Stimulated activated memory B cell treated with anti-CD40 and anti-IgM and Interleukin-4, amounts not matched to agents 10 μg/mL and 1 μg/mL and 100 μg/mL, for 72 hours (primary cell): ENCODE results near the gene TMEM144.
"Not testable (repeated sequence)": the region's sequence is repeated elsewhere in the genome, so short reads cannot be mapped to it uniquely, and the experiment has no call there.

Experiments
- ATAC-seq: fragments of 150-1000 bp; cut with Tn5 transposase; 2 replicates; pipeline ENCODE4 v1.10.0; 2021
- H3K27ac Mint-ChIP-seq: one replicate; pipeline ENCODE4 v1.8.0; 2022; ENCODE audit warnings: mild to moderate bottlenecking, mixed read lengths
- H3K27me3 Mint-ChIP-seq: one replicate; pipeline ENCODE4 v1.8.0; 2022; ENCODE audit warnings: mixed read lengths
- H3K36me3 Mint-ChIP-seq: one replicate; pipeline ENCODE4 v1.8.0; 2022; ENCODE audit warnings: mixed read lengths
- H3K4me1 Mint-ChIP-seq: one replicate; pipeline ENCODE4 v1.8.0; 2022; ENCODE audit warnings: mixed read lengths
- H3K4me3 Mint-ChIP-seq: one replicate; pipeline ENCODE4 v1.8.0; 2022; ENCODE audit warnings: mild to moderate bottlenecking, moderate library complexity, mixed read lengths
- H3K9me3 Mint-ChIP-seq: one replicate; pipeline ENCODE4 v1.8.0; 2022; ENCODE audit warnings: mixed read lengths

Gene TMEM144

GRCh38 chr4:158243071-158243470 is 32.8 kb downstream of the TMEM144 start:
- Mint-ChIP-seq H3K36me3 (no peaks in the 10 kb centered on the region), H3K27me3 (no peaks in the 10 kb centered on the region), H3K9me3 (no peaks in the 10 kb centered on the region), H3K4me3 (no peak overlapping the region), H3K4me1 (no peaks in the 10 kb centered on the region), H3K27ac (no peak overlapping the region)
- ATAC-seq, result no peak

GRCh38 chr4:158250321-158250720 is 40.0 kb downstream of the TMEM144 start:
- peaks cover 7% of the 10 kb centered on the region for H3K4me1 Mint-ChIP-seq
- no peaks in the 10 kb centered on the region for H3K9me3 Mint-ChIP-seq
- no peaks in the 10 kb centered on the region for H3K36me3 Mint-ChIP-seq
- H3K4me3 Mint-ChIP-seq, result no peak overlapping the region
- H3K27me3 Mint-ChIP-seq, result no peaks in the 10 kb centered on the region
- no peak overlapping the region for H3K27ac Mint-ChIP-seq
- no peak for ATAC-seq

- Mint-ChIP-seq H3K27ac (no peak overlapping the region), H3K27me3 (no peaks in the 10 kb centered on the region), H3K4me3 (no peak overlapping the region), H3K9me3 (no peaks in the 10 kb centered on the region), H3K4me1 (peaks cover 7% of the 10 kb centered on the region), H3K36me3 (no peaks in the 10 kb centered on the region)
- peak; percentile 67 for ATAC-seq
Measured at GRCh38 chr4:158253350-158253980, 43.2 kb downstream of the TMEM144 start.

- no peaks in the 10 kb centered on the region for H3K9me3 Mint-ChIP-seq
- H3K4me1 Mint-ChIP-seq, result peaks cover 7% of the 10 kb centered on the region
- no peaks in the 10 kb centered on the region for H3K36me3 Mint-ChIP-seq
- no peak for ATAC-seq
- no peaks in the 10 kb centered on the region for H3K27me3 Mint-ChIP-seq
- no peak overlapping the region for H3K4me3 Mint-ChIP-seq
- no peak overlapping the region for H3K27ac Mint-ChIP-seq
Measured at GRCh38 chr4:158254292-158254691, 44.0 kb downstream of the TMEM144 start.

- no peak overlapping the region for H3K4me3 Mint-ChIP-seq
- no peaks in the 10 kb centered on the region for H3K36me3 Mint-ChIP-seq
- peaks cover 7% of the 10 kb centered on the region for H3K4me1 Mint-ChIP-seq
- H3K9me3 Mint-ChIP-seq, result no peaks in the 10 kb centered on the region
- no peaks in the 10 kb centered on the region for H3K27me3 Mint-ChIP-seq
- no peak for ATAC-seq
- H3K27ac Mint-ChIP-seq, result no peak overlapping the region
Measured at GRCh38 chr4:158255727-158256324, 45.5 kb downstream of the TMEM144 start.

GRCh38 chr4:158259955-158260575 is 49.8 kb downstream of the TMEM144 start:
- Mint-ChIP-seq H3K9me3 (no peaks in the 10 kb centered on the region), H3K4me3 (no peak overlapping the region), H3K27ac (no peak overlapping the region), H3K27me3 (no peaks in the 10 kb centered on the region), H3K36me3 (no peaks in the 10 kb centered on the region), H3K4me1 (no peaks in the 10 kb centered on the region)
- no peak for ATAC-seq

GRCh38 chr4:158261480-158261879 is 51.2 kb downstream of the TMEM144 start:
- H3K27me3 Mint-ChIP-seq, result no peaks in the 10 kb centered on the region

GRCh38 chr4:158268553-158268952 is 58.3 kb downstream of the TMEM144 start:
- H3K4me3 Mint-ChIP-seq, result no peak overlapping the region
- ATAC-seq, result no peak
- no peaks in the 10 kb centered on the region for H3K36me3 Mint-ChIP-seq
- H3K9me3 Mint-ChIP-seq, result no peaks in the 10 kb centered on the region
- H3K4me1 Mint-ChIP-seq, result no peaks in the 10 kb centered on the region
- H3K27me3 Mint-ChIP-seq, result no peaks in the 10 kb centered on the region
- H3K27ac Mint-ChIP-seq, result no peak overlapping the region

More at GRCh38 chr4:158261480-158261879, 51.2 kb downstream of the TMEM144 start:
- Mint-ChIP-seq H3K4me3 (no peak overlapping the region), H3K9me3 (no peaks in the 10 kb centered on the region), H3K36me3 (no peaks in the 10 kb centered on the region), H3K4me1 (no peaks in the 10 kb centered on the region), H3K27ac (no peak overlapping the region)
- ATAC-seq, result no peak

GRCh38 chr4:158274636-158275035 is 64.3 kb downstream of the TMEM144 start:
- H3K27ac Mint-ChIP-seq, result no peak overlapping the region

GRCh38 chr4:158277558-158277957 is 67.3 kb downstream of the TMEM144 start:
- H3K27me3 Mint-ChIP-seq, result no peaks in the 10 kb centered on the region
- H3K27ac Mint-ChIP-seq, result no peak overlapping the region
- H3K4me3 Mint-ChIP-seq, result no peak overlapping the region
- ATAC-seq, result no peak
- no peaks in the 10 kb centered on the region for H3K4me1 Mint-ChIP-seq
- H3K36me3 Mint-ChIP-seq, result no peaks in the 10 kb centered on the region
- H3K9me3 Mint-ChIP-seq, result no peaks in the 10 kb centered on the region

More at GRCh38 chr4:158274636-158275035, 64.3 kb downstream of the TMEM144 start:
- no peaks in the 10 kb centered on the region for H3K9me3 Mint-ChIP-seq
- no peaks in the 10 kb centered on the region for H3K36me3 Mint-ChIP-seq
- no peak for ATAC-seq
- no peak overlapping the region for H3K4me3 Mint-ChIP-seq
- H3K27me3 Mint-ChIP-seq, result no peaks in the 10 kb centered on the region
- no peaks in the 10 kb centered on the region for H3K4me1 Mint-ChIP-seq

GRCh38 chr4:158279052-158279451 is 68.8 kb downstream of the TMEM144 start:
- H3K4me1 Mint-ChIP-seq, H3K4me3 Mint-ChIP-seq, ATAC-seq, H3K36me3 Mint-ChIP-seq, H3K9me3 Mint-ChIP-seq, H3K27me3 Mint-ChIP-seq, H3K27ac Mint-ChIP-seq: not testable (repeated sequence)

GRCh38 chr4:158280856-158281255 is 70.6 kb downstream of the TMEM144 start:
- Mint-ChIP-seq H3K27ac (no peak overlapping the region), H3K36me3 (no peaks in the 10 kb centered on the region), H3K4me1 (no peaks in the 10 kb centered on the region), H3K4me3 (no peak overlapping the region), H3K9me3 (no peaks in the 10 kb centered on the region), H3K27me3 (no peaks in the 10 kb centered on the region)
- ATAC-seq, result no peak

GRCh38 chr4:158282252-158282651 is 72.0 kb downstream of the TMEM144 start:
- H3K27me3 Mint-ChIP-seq, result no peaks in the 10 kb centered on the region
- ATAC-seq, result no peak
- no peaks in the 10 kb centered on the region for H3K36me3 Mint-ChIP-seq
- no peak overlapping the region for H3K27ac Mint-ChIP-seq
- no peaks in the 10 kb centered on the region for H3K9me3 Mint-ChIP-seq
- H3K4me1 Mint-ChIP-seq, result no peaks in the 10 kb centered on the region
- no peak overlapping the region for H3K4me3 Mint-ChIP-seq

GRCh38 chr4:158285429-158286216 is 75.3 kb downstream of the TMEM144 start:
- Mint-ChIP-seq H3K27me3 (no peaks in the 10 kb centered on the region), H3K9me3 (no peaks in the 10 kb centered on the region), H3K4me3 (no peak overlapping the region), H3K36me3 (no peaks in the 10 kb centered on the region), H3K27ac (no peak overlapping the region), H3K4me1 (no peaks in the 10 kb centered on the region)
- no peak for ATAC-seq

GRCh38 chr4:158290912-158291311 is 80.6 kb downstream of the TMEM144 start:
- ATAC-seq, result no peak
- Mint-ChIP-seq H3K27ac (no peak overlapping the region), H3K4me3 (no peak overlapping the region), H3K9me3 (peaks cover 6% of the 10 kb centered on the region), H3K27me3 (no peaks in the 10 kb centered on the region), H3K36me3 (no peaks in the 10 kb centered on the region), H3K4me1 (no peaks in the 10 kb centered on the region)
